ENCODE results near the gene GCK. TPM values are rescaled to one million over a fixed set of nuclear protein-coding genes. Genes with fewer than 3 reads are reported as not detected.
"Not testable (repeated sequence)": the region's sequence is repeated elsewhere in the genome, so short reads cannot be mapped to it uniquely, and the experiment has no call there.

Gene GCK
- total RNA-seq, 2 donors from 2014 or later, result 0.45 TPM; not detected in 1

DNA sequence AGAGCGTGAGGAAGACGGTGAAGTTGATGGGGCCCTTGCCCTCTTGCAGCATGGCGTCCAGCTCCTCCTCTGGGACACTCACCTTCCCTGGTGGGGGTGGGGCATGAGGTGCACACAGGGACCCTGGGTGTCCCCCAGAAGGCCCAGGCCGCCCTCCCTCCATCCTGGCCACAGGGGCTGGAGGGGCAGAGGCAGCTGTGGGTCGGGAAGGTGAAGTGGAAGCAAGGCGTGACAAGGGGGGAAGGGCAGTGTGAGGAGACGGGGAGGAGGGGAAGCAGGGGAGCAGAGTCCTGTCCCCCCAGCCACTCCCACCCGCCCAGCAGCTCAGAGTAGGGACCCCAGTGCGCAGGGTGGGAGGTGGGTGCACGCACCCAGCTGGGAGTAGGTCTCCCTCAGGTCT, 48.9 kb downstream of the GCK start:
- DNase-seq (no peak), ATAC-seq (no peak)
- H3K4me3 Mint-ChIP-seq, result no peak overlapping the region
- peaks cover 6% of the 10 kb centered on the region for H3K27me3 Mint-ChIP-seq
- no peaks in the 10 kb centered on the region for H3K9me3 ChIP-seq (ENCODE audit: control insufficient read depth, low read length, poor library complexity, severe bottlenecking)
- no peaks in the 10 kb centered on the region for H3K36me3 Mint-ChIP-seq (ENCODE audit: low read depth)
- H3K27ac Mint-ChIP-seq, result no peak overlapping the region
- peaks cover 4% of the 10 kb centered on the region for H3K4me1 Mint-ChIP-seq

GRCh38 chr7:44139311-44140010, 49.8 kb downstream of the GCK start:
- H3K27me3 Mint-ChIP-seq, result peaks cover 11% of the 10 kb centered on the region
- no peaks in the 10 kb centered on the region for H3K9me3 ChIP-seq (ENCODE audit: control insufficient read depth, low read length, poor library complexity, severe bottlenecking)
- no peaks in the 10 kb centered on the region for H3K4me1 Mint-ChIP-seq
- no peak overlapping the region for H3K27ac Mint-ChIP-seq
- H3K4me3 Mint-ChIP-seq, result no peak overlapping the region
- H3K36me3 Mint-ChIP-seq (ENCODE audit: low read depth), result no peaks in the 10 kb centered on the region
- DNase-seq (no peak), ATAC-seq (no peak)

DNA sequence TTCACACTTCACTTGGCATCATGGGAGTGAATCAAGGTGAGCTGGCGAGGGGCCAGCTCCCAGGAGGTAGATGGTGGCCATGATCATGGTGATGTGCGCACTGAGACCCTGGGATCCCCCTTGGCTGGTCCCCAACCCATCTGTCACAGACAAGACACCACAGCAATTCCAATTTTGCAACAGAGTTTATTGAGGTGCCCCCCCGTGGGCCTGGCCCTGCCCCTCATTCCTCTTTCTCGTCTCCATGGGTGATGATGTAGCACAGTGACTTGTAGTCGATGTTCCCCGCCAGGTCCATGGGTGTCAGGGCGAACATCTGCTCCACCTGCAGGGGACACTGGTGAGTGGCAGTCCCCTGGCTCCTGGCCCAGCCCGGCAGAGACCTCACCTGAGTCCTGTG, 50.5 kb downstream of the GCK start:
- H3K4me3 Mint-ChIP-seq, result no peak overlapping the region
- DNase-seq (no peak), ATAC-seq (no peak)
- H3K27ac Mint-ChIP-seq, result no peak overlapping the region
- H3K36me3 Mint-ChIP-seq (ENCODE audit: low read depth), result no peaks in the 10 kb centered on the region
- no peaks in the 10 kb centered on the region for H3K9me3 ChIP-seq (ENCODE audit: control insufficient read depth, low read length, poor library complexity, severe bottlenecking)
- no peaks in the 10 kb centered on the region for H3K4me1 Mint-ChIP-seq
- peaks cover 16% of the 10 kb centered on the region for H3K27me3 Mint-ChIP-seq

GRCh38 chr7:44136731-44137130, 52.5 kb downstream of the GCK start:
- Mint-ChIP-seq H3K27me3 (peaks cover 24% of the 10 kb centered on the region), H3K36me3 (ENCODE audit: low read depth) (no peaks in the 10 kb centered on the region), H3K4me1 (peaks cover 3% of the 10 kb centered on the region), H3K4me3 (no peak overlapping the region), H3K27ac (no peak overlapping the region)
- no peaks in the 10 kb centered on the region for H3K9me3 ChIP-seq (ENCODE audit: control insufficient read depth, low read length, poor library complexity, severe bottlenecking)
- no peak for ATAC-seq
- DNase-seq, result no peak

DNA sequence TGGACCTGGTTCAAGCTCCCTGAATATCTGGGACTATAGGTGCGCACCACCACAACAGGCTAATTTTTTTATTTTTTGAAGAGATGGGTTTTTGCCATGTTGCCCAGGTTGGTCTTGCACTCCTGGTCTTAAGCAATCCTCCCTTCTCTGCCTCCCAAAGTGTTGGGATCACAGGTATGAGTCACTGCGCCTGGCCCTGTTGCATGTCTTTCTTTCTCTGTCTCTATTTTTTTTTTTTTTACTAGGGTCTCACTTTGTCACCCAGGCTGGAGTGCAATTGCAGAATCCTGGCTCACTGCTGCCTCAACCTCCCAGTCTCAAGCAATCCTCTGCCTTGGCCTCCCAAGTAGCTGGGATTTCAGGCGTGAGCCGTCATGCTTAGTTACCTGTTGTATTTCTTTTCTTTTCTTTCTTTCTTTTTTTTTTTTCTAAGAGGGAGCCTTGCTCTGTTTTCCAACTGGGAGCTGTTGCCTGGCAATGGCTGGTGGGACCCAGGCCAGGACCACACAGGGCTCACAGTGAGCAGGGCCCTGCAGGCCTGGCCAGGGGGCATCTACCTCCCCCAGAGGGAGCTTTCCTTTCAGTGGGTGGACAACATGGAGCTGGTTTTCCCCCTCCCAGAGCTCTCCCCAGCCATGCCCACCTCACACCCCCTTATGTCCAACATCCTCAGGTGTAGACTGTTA, 54.2 kb downstream of the GCK start:
- no peak for ATAC-seq
- no peak for DNase-seq
- no peaks in the 10 kb centered on the region for H3K36me3 Mint-ChIP-seq (ENCODE audit: low read depth)
- peaks cover 26% of the 10 kb centered on the region for H3K27me3 Mint-ChIP-seq
- no peak overlapping the region for H3K4me3 Mint-ChIP-seq
- no peaks in the 10 kb centered on the region for H3K9me3 ChIP-seq (ENCODE audit: control insufficient read depth, low read length, poor library complexity, severe bottlenecking)
- no peak overlapping the region for H3K27ac Mint-ChIP-seq
- peaks cover 3% of the 10 kb centered on the region for H3K4me1 Mint-ChIP-seq

DNA sequence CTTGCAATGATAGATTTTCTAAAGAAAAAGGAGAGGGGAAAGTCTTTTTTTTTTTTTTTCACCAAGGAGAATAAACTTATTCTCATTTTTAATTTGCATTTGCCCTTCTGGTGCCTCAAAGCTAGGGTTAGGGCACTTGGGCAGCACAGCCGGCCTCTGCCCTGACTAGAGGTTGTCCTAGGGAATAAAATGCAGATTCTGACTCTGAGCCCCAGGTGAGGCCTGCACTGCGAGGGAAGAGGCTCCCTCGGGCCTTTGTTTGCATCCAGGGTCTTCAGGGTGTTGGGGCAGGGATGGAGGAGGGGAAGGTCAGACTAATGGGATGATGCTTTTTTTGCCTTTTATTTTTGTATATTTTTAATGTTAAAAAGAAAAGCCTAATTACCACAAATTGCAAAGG, 55.9 kb downstream of the GCK start:
- Mint-ChIP-seq H3K27ac (no peak overlapping the region), H3K4me3 (no peak overlapping the region), H3K4me1 (peaks cover 3% of the 10 kb centered on the region), H3K36me3 (ENCODE audit: low read depth) (no peaks in the 10 kb centered on the region), H3K27me3 (peaks cover 26% of the 10 kb centered on the region)
- ATAC-seq, result no peak
- no peak for DNase-seq
- no peaks in the 10 kb centered on the region for H3K9me3 ChIP-seq (ENCODE audit: control insufficient read depth, low read length, poor library complexity, severe bottlenecking)

- peaks cover 3% of the 10 kb centered on the region for H3K4me1 Mint-ChIP-seq
- no peak for DNase-seq
- H3K4me3 Mint-ChIP-seq, result no peak overlapping the region
- H3K27me3 Mint-ChIP-seq, result peaks cover 22% of the 10 kb centered on the region
- H3K9me3 ChIP-seq (ENCODE audit: control insufficient read depth, low read length, poor library complexity, severe bottlenecking), result no peaks in the 10 kb centered on the region
- H3K27ac Mint-ChIP-seq, result no peak overlapping the region
- ATAC-seq, result no peak
- H3K36me3 Mint-ChIP-seq (ENCODE audit: low read depth), result no peaks in the 10 kb centered on the region
Observed at GRCh38 chr7:44132039-44132438, 57.2 kb downstream of the GCK start.

DNA sequence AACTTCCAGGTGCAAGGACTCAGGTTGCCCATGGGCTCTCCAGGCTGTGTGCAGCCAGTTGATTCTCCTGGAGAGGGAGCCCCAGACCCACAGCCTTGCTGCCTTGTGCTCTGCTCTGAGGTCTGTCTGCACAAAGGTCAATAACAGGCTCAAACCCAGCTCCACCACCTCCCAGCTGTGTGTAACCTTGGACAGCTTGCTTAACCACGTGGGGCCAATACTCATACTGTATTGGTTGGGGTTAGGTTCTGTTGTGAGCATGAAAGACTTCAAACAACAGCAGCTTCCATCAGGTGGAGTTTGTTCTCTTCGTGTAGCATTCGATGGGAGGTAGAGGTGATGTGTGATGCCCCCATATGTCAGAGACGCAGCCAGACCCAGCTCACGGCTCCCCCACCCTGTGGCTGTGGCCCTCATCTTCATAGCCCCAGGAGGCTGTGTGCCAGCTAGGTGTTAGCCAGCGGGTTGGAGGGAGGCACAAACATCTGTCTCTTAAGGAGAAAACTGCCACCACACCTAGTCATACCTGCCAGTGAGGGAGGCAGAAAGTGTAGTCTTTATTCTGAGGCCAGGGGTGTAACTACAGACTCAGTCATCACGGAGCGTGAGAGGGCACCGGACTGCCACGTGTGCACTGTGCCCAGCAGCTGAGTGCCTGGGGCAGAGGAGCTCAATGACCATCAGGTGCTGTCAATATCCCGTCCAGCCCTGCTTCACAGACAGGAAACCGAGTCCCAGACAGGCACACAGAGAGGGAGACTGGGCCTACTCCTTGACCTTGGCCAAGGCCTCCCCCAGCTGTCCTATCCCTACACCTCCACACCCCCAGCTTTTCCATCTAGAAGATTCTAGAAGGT, 57.8 kb downstream of the GCK start:
- Mint-ChIP-seq H3K27me3 (peaks cover 22% of the 10 kb centered on the region), H3K27ac (no peak overlapping the region), H3K4me3 (no peak overlapping the region), H3K4me1 (peaks cover 3% of the 10 kb centered on the region), H3K36me3 (ENCODE audit: low read depth) (no peaks in the 10 kb centered on the region)
- no peaks in the 10 kb centered on the region for H3K9me3 ChIP-seq (ENCODE audit: control insufficient read depth, low read length, poor library complexity, severe bottlenecking)
- ATAC-seq (no peak), DNase-seq (no peak)

- Mint-ChIP-seq H3K36me3 (ENCODE audit: low read depth) (no peaks in the 10 kb centered on the region), H3K4me1 (peaks cover 5% of the 10 kb centered on the region), H3K4me3 (no peak overlapping the region), H3K27me3 (peaks cover 10% of the 10 kb centered on the region), H3K27ac (peak overlapping the region; percentile 60)
- H3K9me3 ChIP-seq (ENCODE audit: control insufficient read depth, low read length, poor library complexity, severe bottlenecking), result no peaks in the 10 kb centered on the region
- no peak for DNase-seq
- no peak for ATAC-seq
Observed at GRCh38 chr7:44128721-44129582, 60.3 kb downstream of the GCK start.

- no peaks in the 10 kb centered on the region for H3K9me3 ChIP-seq (ENCODE audit: control insufficient read depth, low read length, poor library complexity, severe bottlenecking)
- H3K36me3 Mint-ChIP-seq (ENCODE audit: low read depth), result no peaks in the 10 kb centered on the region
- peak overlapping the region; percentile 3 for H3K27ac Mint-ChIP-seq
- no peak overlapping the region for H3K4me3 Mint-ChIP-seq
- peaks cover 10% of the 10 kb centered on the region for H3K4me1 Mint-ChIP-seq
- DNase-seq (no peak), ATAC-seq (no peak)
- H3K27me3 Mint-ChIP-seq, result peaks cover 6% of the 10 kb centered on the region
Observed at GRCh38 chr7:44127161-44127560, 62.1 kb downstream of the GCK start.

GRCh38 chr7:44126574-44126973, 62.7 kb downstream of the GCK start:
- not testable (repeated sequence) for H3K4me3 Mint-ChIP-seq; H3K27ac Mint-ChIP-seq; H3K36me3 Mint-ChIP-seq (ENCODE audit: low read depth); DNase-seq; H3K27me3 Mint-ChIP-seq; ATAC-seq; H3K4me1 Mint-ChIP-seq; H3K9me3 ChIP-seq (ENCODE audit: control insufficient read depth, low read length, poor library complexity, severe bottlenecking)

- Mint-ChIP-seq H3K4me3 (no peak overlapping the region), H3K27ac (no peak overlapping the region), H3K4me1 (peaks cover 11% of the 10 kb centered on the region), H3K36me3 (ENCODE audit: low read depth) (no peaks in the 10 kb centered on the region), H3K27me3 (no peaks in the 10 kb centered on the region)
- no peaks in the 10 kb centered on the region for H3K9me3 ChIP-seq (ENCODE audit: control insufficient read depth, low read length, poor library complexity, severe bottlenecking)
- DNase-seq (no peak), ATAC-seq (no peak)
Observed at GRCh38 chr7:44124822-44125202, 64.4 kb downstream of the GCK start.
